WTC11 (cell line): ENCODE measurements around the gene ALOX15B. TPM values are rescaled to one million over a fixed set of nuclear protein-coding genes. Genes with fewer than 3 reads are reported as not detected.

ENCODE experiments used
- ATAC-seq: fragments of 200-7000 bp; cut with Tn5 transposase; 2 replicates; pipeline ENCODE4 v1.10.0; 2021; ENCODE audit warnings: mild to moderate bottlenecking, moderate library complexity
- CTCF ChIA-PET: fragments of 300-600 bp; sonication (Branson Sonifier 250); formaldehyde crosslinking; loops from one replicate; lab custom pipeline; 2021; ENCODE audit warnings: antibody characterized with exemption; lab: Charles Lee
- POLR2A ChIA-PET: fragments of 350-600 bp; sonication (Branson Sonifier 250); formaldehyde crosslinking; loops from one replicate; lab custom pipeline; 2021; ENCODE audit warnings: antibody characterized with exemption; lab: Charles Lee
- DNase-seq: peaks from one replicate; pipeline ENCODE4 v3.0.0; 2021; ENCODE audit warnings: low spot score
- H3K27ac Mint-ChIP-seq: 2 replicates; pipeline ENCODE4 v1.8.0; 2021; ENCODE audit warnings: mixed read lengths
- H3K27me3 Mint-ChIP-seq: 2 replicates; pipeline ENCODE4 v1.8.0; 2021; ENCODE audit warnings: low read depth, mild to moderate bottlenecking, moderate library complexity, mixed read lengths
- H3K36me3 Mint-ChIP-seq: 2 replicates; pipeline ENCODE4 v1.8.0; 2021; ENCODE audit warnings: mixed read lengths
- H3K4me1 Mint-ChIP-seq: 2 replicates; pipeline ENCODE4 v1.8.0; 2022; ENCODE audit warnings: mixed read lengths
- H3K4me3 Mint-ChIP-seq: 2 replicates; pipeline ENCODE4 v1.8.0; 2021; ENCODE audit warnings: mild to moderate bottlenecking, moderate library complexity, mixed read lengths
- H3K9me3 Mint-ChIP-seq: 2 replicates; pipeline ENCODE4 v1.8.0; 2021; ENCODE audit warnings: mixed read lengths
- ATF6 ChIP-seq: sonication (generic); formaldehyde crosslinking; IDR thresholded peaks from 2 replicates; pipeline ENCODE4 v1.8.1; 2023; ENCODE audit warnings: mild to moderate bottlenecking, missing genetic modification reagents
- CREM ChIP-seq: sonication (generic); formaldehyde crosslinking; IDR thresholded peaks from 2 replicates; pipeline ENCODE4 v1.8.1; 2022; ENCODE audit warnings: mild to moderate bottlenecking, missing genetic modification reagents, moderate library complexity
- E2F4 ChIP-seq: sonication (generic); formaldehyde crosslinking; IDR thresholded peaks from 2 replicates; pipeline ENCODE4 v1.8.1; 2022; ENCODE audit warnings: low read depth, mild to moderate bottlenecking, moderate library complexity, missing genetic modification reagents, borderline replicate concordance
- FOXK1 ChIP-seq: sonication (generic); formaldehyde crosslinking; IDR thresholded peaks from 2 replicates; pipeline ENCODE4 v1.8.0; 2022; ENCODE audit warnings: mild to moderate bottlenecking, moderate library complexity, missing genetic modification reagents
- GABPB1 ChIP-seq: sonication (generic); formaldehyde crosslinking; IDR thresholded peaks from 2 replicates; pipeline ENCODE4 v1.8.1; 2023; ENCODE audit warnings: mild to moderate bottlenecking, missing genetic modification reagents
- HMGA2 ChIP-seq: fragments of 250-450 bp; sonication (Bioruptor Pico); IDR thresholded peaks from 2 replicates; pipeline ENCODE4 v1.4.0; 2021; ENCODE audit warnings: mild to moderate bottlenecking, moderate library complexity
- KAT7 ChIP-seq: sonication (generic); formaldehyde crosslinking; IDR thresholded peaks from 2 replicates; pipeline ENCODE4 v1.8.1; 2023; ENCODE audit warnings: missing genetic modification reagents, mild to moderate bottlenecking, borderline replicate concordance
- MXD4 ChIP-seq: fragments of 250-450 bp; sonication (Bioruptor Pico); IDR thresholded peaks from 2 replicates; pipeline ENCODE4 v1.8.0; 2021; ENCODE audit warnings: mild to moderate bottlenecking, moderate library complexity, borderline replicate concordance
- NFE2L1 ChIP-seq: sonication (generic); formaldehyde crosslinking; IDR thresholded peaks from 2 replicates; pipeline ENCODE4 v1.8.1; 2023; ENCODE audit warnings: missing genetic modification reagents
- NFYB ChIP-seq: sonication (generic); formaldehyde crosslinking; conservative IDR thresholded peaks from 2 replicates; pipeline ENCODE4 v1.8.0; 2022; ENCODE audit warnings: low read depth, missing genetic modification reagents
- NR3C1 ChIP-seq: sonication (generic); formaldehyde crosslinking; conservative IDR thresholded peaks from 2 replicates; pipeline ENCODE4 v1.8.1; 2023; ENCODE audit warnings: low read depth, mild to moderate bottlenecking, missing genetic modification reagents
- PRRX2 ChIP-seq: fragments of 250-450 bp; sonication (Bioruptor Pico); IDR thresholded peaks from 2 replicates; pipeline ENCODE4 v1.8.0; 2021; ENCODE audit warnings: mild to moderate bottlenecking
- SMAD3 ChIP-seq: sonication (generic); formaldehyde crosslinking; IDR thresholded peaks from 2 replicates; pipeline ENCODE4 v1.8.0; 2022; ENCODE audit warnings: missing genetic modification reagents, mild to moderate bottlenecking, borderline replicate concordance
- SMAD4 ChIP-seq: sonication (generic); formaldehyde crosslinking; IDR thresholded peaks from 2 replicates; pipeline ENCODE4 v1.8.0; 2022; ENCODE audit warnings: mild to moderate bottlenecking, missing genetic modification reagents
- STAT6 ChIP-seq: sonication (generic); formaldehyde crosslinking; conservative IDR thresholded peaks from 2 replicates; pipeline ENCODE4 v1.8.1; 2023; ENCODE audit warnings: mild to moderate bottlenecking, low read depth, missing genetic modification reagents, moderate library complexity
- ZMAT4 ChIP-seq: fragments of 250-450 bp; sonication (Bioruptor Pico); IDR thresholded peaks from 2 replicates; pipeline ENCODE4 v1.9.0; 2021; ENCODE audit warnings: mild to moderate bottlenecking
- ZNF121 ChIP-seq: sonication (generic); formaldehyde crosslinking; IDR thresholded peaks from 2 replicates; pipeline ENCODE4 v1.8.0; 2023; ENCODE audit warnings: missing genetic modification reagents
- ZNF281 ChIP-seq: sonication (generic); formaldehyde crosslinking; IDR thresholded peaks from 2 replicates; pipeline ENCODE4 v1.8.0; 2023; ENCODE audit warnings: mild to moderate bottlenecking, missing genetic modification reagents
- ZNF671 ChIP-seq: fragments of 250-450 bp; sonication (Bioruptor Pico); IDR thresholded peaks from 2 replicates; pipeline ENCODE4 v1.8.0; 2021; ENCODE audit warnings: mild to moderate bottlenecking
- ZSCAN18 ChIP-seq: fragments of 250-450 bp; sonication (Bioruptor Pico); IDR thresholded peaks from 2 replicates; pipeline ENCODE4 v2.1.2; 2022; ENCODE audit warnings: mild to moderate bottlenecking, moderate library complexity
- total RNA-seq: library from RNA; stranded (reverse); gene quantifications from 3 replicates; pipeline ENCODE4 v1.2.3, GENCODE V29; 2021

The ALOX15B gene
- total RNA-seq, 1 experiment from 2014 or later: 0.22 TPM

- H3K27ac Mint-ChIP-seq: peak overlapping the region; percentile 45; the same call in 1 of the 2 replicates
- ATAC-seq (no peak), DNase-seq (no peak)
- no peaks in the 10 kb centered on the region for H3K9me3 Mint-ChIP-seq
- ChIA-PET CTCF (interaction anchor here (0.7 to 1.6 kb wide), 10 partner anchors 7 to 159 kb away, joined by 3 to 6 read pairs (median 4); partner anchors contain the start of gene CHD3), POLR2A (no interaction called here)
- no peak for TF ChIP-seq STAT6 (CRISPR knock-in tag)
- TF ChIP-seq CREM (CRISPR knock-in tag): no peak
- no peak for TF ChIP-seq NR3C1 (CRISPR knock-in tag)
- peaks cover 2% of the 10 kb centered on the region; the same call in 1 of the 2 replicates for H3K4me1 Mint-ChIP-seq
- H3K27me3 Mint-ChIP-seq: peaks cover 3% of the 10 kb centered on the region; the same call in 1 of the 2 replicates
- H3K4me3 Mint-ChIP-seq: no peak overlapping the region
- no peaks in the 10 kb centered on the region for H3K36me3 Mint-ChIP-seq
Observed at GRCh38 chr17:8046929-8047768, 8.3 kb downstream of the ALOX15B start.

- no peak for ATAC-seq
- POLR2A ChIA-PET: no interaction called here
- H3K27ac Mint-ChIP-seq: no peak overlapping the region
- TF ChIP-seq NFE2L1 (CRISPR knock-in tag) (no peak), KAT7 (CRISPR knock-in tag) (no peak), NFYB (CRISPR knock-in tag) (no peak), GABPB1 (CRISPR knock-in tag) (no peak), HMGA2 (CRISPR knock-in tag) (no peak), ATF6 (no peak), ZSCAN18 (CRISPR knock-in tag) (no peak), ZNF671 (CRISPR knock-in tag) (no peak)
- TF ChIP-seq, all 79 proteins: peak for 0
- DNase-seq: no peak
- Mint-ChIP-seq H3K4me3 (no peak overlapping the region), H3K9me3 (no peaks in the 10 kb centered on the region), H3K4me1 (peaks cover 2% of the 10 kb centered on the region; the same call in 1 of the 2 replicates), H3K36me3 (no peaks in the 10 kb centered on the region), H3K27me3 (peaks cover 3% of the 10 kb centered on the region; the same call in 1 of the 2 replicates)
- CTCF ChIA-PET: interaction anchor here (1.0 to 1.4 kb wide), 4 partner anchors 8 to 32 kb away, joined by 3 to 5 read pairs (median 5); no protein-coding TSS in a partner anchor
Observed at GRCh38 chr17:8047769-8048110, 8.9 kb downstream of the ALOX15B start.

- H3K27ac Mint-ChIP-seq: no peak overlapping the region
- CTCF ChIA-PET: interaction anchor here (1.0 to 1.4 kb wide), 3 partner anchors 8 to 32 kb away, joined by 5 read pairs; no protein-coding TSS in a partner anchor
- peaks cover 2% of the 10 kb centered on the region; the same call in 1 of the 2 replicates for H3K4me1 Mint-ChIP-seq
- no peak for TF ChIP-seq HMGA2 (CRISPR knock-in tag)
- TF ChIP-seq PRRX2 (CRISPR knock-in tag): no peak
- TF ChIP-seq FOXK1 (CRISPR knock-in tag): no peak
- TF ChIP-seq SMAD3 (CRISPR knock-in tag): no peak
- no peak for TF ChIP-seq ZMAT4 (CRISPR knock-in tag)
- TF ChIP-seq SMAD4 (CRISPR knock-in tag): no peak
- TF ChIP-seq E2F4 (CRISPR knock-in tag): no peak
- TF ChIP-seq ZNF121: no peak
- TF ChIP-seq MXD4: no peak
- no peak for TF ChIP-seq ZNF281 (CRISPR knock-in tag)
Observed at GRCh38 chr17:8048236-8048635, 9.4 kb downstream of the ALOX15B start.

More at GRCh38 chr17:8048236-8048635, 9.4 kb downstream of the ALOX15B start:
- H3K36me3 Mint-ChIP-seq: no peaks in the 10 kb centered on the region
- POLR2A ChIA-PET: no interaction called here
- no peaks in the 10 kb centered on the region for H3K9me3 Mint-ChIP-seq
- DNase-seq (no peak), ATAC-seq (no peak)
- H3K27me3 Mint-ChIP-seq: peaks cover 3% of the 10 kb centered on the region; the same call in 1 of the 2 replicates
- no peak overlapping the region for H3K4me3 Mint-ChIP-seq
